H9 (cell line): ENCODE results near the gene GRIA4. TPM values are rescaled to one million over a fixed set of nuclear protein-coding genes. Genes with fewer than 3 reads are reported as not detected.

Experiments used
- DNase-seq: peaks from one replicate; pipeline ENCODE4 v3.0.0-alpha.2; 2017
- H2AFZ ChIP-seq: one replicate; pipeline ENCODE4 v1.6.1; 2013; ENCODE audit warnings: mild to moderate bottlenecking, low read length, control low read depth, moderate library complexity
- H2AK5ac ChIP-seq: 2 replicates; pipeline ENCODE4 v1.6.1; 2013; ENCODE audit warnings: low read length, control low read depth, mixed read lengths; ENCODE audit not compliant: insufficient read length
- H2BK120ac ChIP-seq: one replicate; pipeline ENCODE4 v1.6.1; 2013; ENCODE audit warnings: low read depth, mild to moderate bottlenecking, low read length, control low read depth, inconsistent platforms; ENCODE audit not compliant: poor library complexity, severe bottlenecking
- H2BK12ac ChIP-seq: 2 replicates; pipeline ENCODE4 v1.6.1; 2013; ENCODE audit warnings: low read length, control low read depth, mixed read lengths, low read depth; ENCODE audit not compliant: insufficient read length
- H2BK15ac ChIP-seq: 2 replicates; pipeline ENCODE4 v1.6.1; 2013; ENCODE audit warnings: low read depth, low read length, control low read depth
- H2BK20ac ChIP-seq: one replicate; pipeline ENCODE4 v1.6.1; 2013; ENCODE audit warnings: low read depth, mild to moderate bottlenecking, low read length, control low read depth, inconsistent platforms; ENCODE audit not compliant: poor library complexity, severe bottlenecking
- H2BK5ac ChIP-seq: 2 replicates; pipeline ENCODE4 v1.6.1; 2013; ENCODE audit warnings: low read length, control low read depth, mixed read lengths; ENCODE audit not compliant: insufficient read length
- H3K14ac ChIP-seq: 2 replicates; pipeline ENCODE4 v1.6.1; 2013; ENCODE audit warnings: low read length, control low read depth; ENCODE audit not compliant: insufficient read depth
- H3K18ac ChIP-seq: 2 replicates; pipeline ENCODE4 v1.6.1; 2013; ENCODE audit warnings: low read depth, mild to moderate bottlenecking, mixed read lengths, low read length, control low read depth; ENCODE audit not compliant: insufficient read length
- H3K23ac ChIP-seq: 2 replicates; pipeline ENCODE4 v1.6.1; 2013; ENCODE audit warnings: low read length, control low read depth, mixed read lengths, low read depth; ENCODE audit not compliant: insufficient read length
- H3K23me2 ChIP-seq: 2 replicates; pipeline ENCODE4 v1.6.1; 2013; ENCODE audit warnings: low read depth, mild to moderate bottlenecking, mixed read lengths, low read length, control low read depth; ENCODE audit not compliant: insufficient read length, poor library complexity, severe bottlenecking
- H3K27ac ChIP-seq: 2 replicates; pipeline ENCODE4 v1.5.1; 2013; ENCODE audit warnings: low read length, control low read depth, mixed read lengths, low read depth; ENCODE audit not compliant: insufficient read length
- H3K27me3 ChIP-seq: 2 replicates; pipeline ENCODE4 v1.6.1; 2013; ENCODE audit warnings: low read length, control low read depth, inconsistent platforms; ENCODE audit not compliant: insufficient read depth
- H3K4ac ChIP-seq: 2 replicates; pipeline ENCODE4 v1.6.1; 2013; ENCODE audit warnings: low read depth, mild to moderate bottlenecking, control low read depth, inconsistent platforms, low read length, moderate library complexity
- H3K4me1 ChIP-seq: 2 replicates; pipeline ENCODE4 v1.6.1; 2013; ENCODE audit warnings: low read length, control low read depth, inconsistent platforms; ENCODE audit not compliant: insufficient read depth
- H3K4me2 ChIP-seq: 2 replicates; pipeline ENCODE4 v1.6.1; 2013; ENCODE audit warnings: low read length, control low read depth, mixed read lengths; ENCODE audit not compliant: insufficient read length, insufficient read depth
- H3K56ac ChIP-seq: 2 replicates; pipeline ENCODE4 v1.6.1; 2013; ENCODE audit warnings: low read depth, mild to moderate bottlenecking, mixed read lengths, low read length, control low read depth; ENCODE audit not compliant: insufficient read length
- H3K79me1 ChIP-seq: 2 replicates; pipeline ENCODE4 v1.6.1; 2013; ENCODE audit warnings: low read depth, mild to moderate bottlenecking, moderate library complexity, low read length, control low read depth, inconsistent platforms; ENCODE audit not compliant: insufficient read depth, poor library complexity, severe bottlenecking
- H3K79me2 ChIP-seq: 2 replicates; pipeline ENCODE4 v1.6.1; 2013; ENCODE audit warnings: low read length, control low read depth, inconsistent platforms; ENCODE audit not compliant: insufficient read depth
- H3K9ac ChIP-seq: 2 replicates; pipeline ENCODE4 v1.6.1; 2013; ENCODE audit warnings: low read length, control low read depth, mixed read lengths; ENCODE audit not compliant: insufficient read length; ENCODE audit errors: extremely low read depth
- H3K9me3 ChIP-seq: one replicate; pipeline ENCODE4 v1.6.1; 2013; ENCODE audit warnings: low read depth, low read length, inconsistent platforms; ENCODE audit not compliant: control insufficient read depth
- H3T11ph ChIP-seq: one replicate; pipeline ENCODE4 v1.6.1; 2013; ENCODE audit warnings: mild to moderate bottlenecking, low read length, control low read depth, inconsistent platforms
- H4K20me1 ChIP-seq: one replicate; pipeline ENCODE4 v1.6.1; 2013; ENCODE audit not compliant: control insufficient read depth, insufficient read length, insufficient read depth
- H4K5ac ChIP-seq: 2 replicates; pipeline ENCODE4 v1.6.1; 2013; ENCODE audit warnings: low read depth, mild to moderate bottlenecking, mixed read lengths, low read length, control low read depth; ENCODE audit not compliant: insufficient read length
- H4K8ac ChIP-seq: replicated peaks from 2 replicates; pipeline ENCODE4 v1.6.1; 2013; ENCODE audit warnings: low read length, control low read depth, mixed read lengths, low read depth; ENCODE audit not compliant: insufficient read length
- H4K91ac ChIP-seq: 2 replicates; pipeline ENCODE4 v1.6.1; 2013; ENCODE audit warnings: low read depth, mild to moderate bottlenecking, moderate library complexity, mixed read lengths, low read length, control low read depth; ENCODE audit not compliant: insufficient read length
- H3K27ac Mint-ChIP-seq, 3 experiments: 2 replicates in 2 of 3; 3 replicates in 1 of 3; pipeline ENCODE4 v1.8.0; 2020 to 2021; ENCODE audit warnings: mixed read lengths in 3 of 3, mild to moderate bottlenecking in 1 of 3, moderate library complexity in 1 of 3
- H3K27me3 Mint-ChIP-seq: 2 replicates; pipeline ENCODE4 v1.8.0; 2021; ENCODE audit warnings: low read depth, mild to moderate bottlenecking, moderate library complexity, mixed read lengths
- H3K36me3 Mint-ChIP-seq, 3 experiments: 2 replicates in 2 of 3; 3 replicates in 1 of 3; pipeline ENCODE4 v1.8.0; 2020 to 2021; ENCODE audit warnings: low read depth in 3 of 3, mixed read lengths in 3 of 3; ENCODE audit not compliant: insufficient read depth in 1 of 3
- H3K4me1 Mint-ChIP-seq, 2 experiments: 2 replicates each; pipeline ENCODE4 v1.8.0; 2020; ENCODE audit warnings: mixed read lengths in 2 of 2
- H3K4me3 Mint-ChIP-seq, 2 experiments: 2 replicates in 1 of 2; 3 replicates in 1 of 2; pipeline ENCODE4 v1.8.0; 2020 to 2021; ENCODE audit warnings: mild to moderate bottlenecking in 2 of 2, mixed read lengths in 2 of 2, moderate library complexity in 1 of 2
- H3K9me3 Mint-ChIP-seq, 2 experiments: 2 replicates in 1 of 2; 3 replicates in 1 of 2; pipeline ENCODE4 v1.8.0; 2020; ENCODE audit warnings: mild to moderate bottlenecking in 2 of 2, mixed read lengths in 2 of 2, moderate library complexity in 1 of 2
- CTCF ChIP-seq: fragments of 200-600 bp; sonication (generic); conservative IDR thresholded peaks from 3 replicates; pipeline ENCODE4 v1.8.0; 2021; ENCODE audit warnings: antibody characterized with exemption, mild to moderate bottlenecking
- WGBS: extraction: QIAGEN DNeasy Blood & Tissue Kit; methylation state at CpG from one replicate; pipeline ENCODE4 v1.1.7; 2013; ENCODE audit warnings: missing lambda C conversion rate, low lambda C conversion rate, mixed read lengths; ENCODE audit not compliant: insufficient read length; ENCODE audit errors: extremely low coverage; 5-methylcytosine and 5-hydroxymethylcytosine counted together
- total RNA-seq: library from RNA; stranded (reverse); gene quantifications from 2 replicates; pipeline ENCODE4 v1.2.1, GENCODE V29; 2021

Gene GRIA4
- total RNA-seq, 1 experiment from 2014 or later: 0.83 TPM

GRCh38 chr11:105918039-105918438, 308.2 kb downstream of the GRIA4 start:
- Mint-ChIP-seq H3K4me1 (peaks cover 9% of the 10 kb centered on the region in 2 experiments), H3K27ac (no peak overlapping the region), H3K4me3 (no peak overlapping the region), H3K9me3 (no peaks in the 10 kb centered on the region), H3K27me3 (no peaks in the 10 kb centered on the region), H3K36me3 (no peaks in the 10 kb centered on the region)
- Histone ChIP-seq H4K20me1 (no peaks in the 10 kb centered on the region), H3T11ph (no peak overlapping the region), H2AFZ (no peak overlapping the region), H3K9me3 (no peaks in the 10 kb centered on the region), H3K23me2 (no peaks in the 10 kb centered on the region), H4K8ac (no peak overlapping the region), H3K14ac (no peak overlapping the region), H3K4me2 (no peak overlapping the region), H3K27me3 (no peaks in the 10 kb centered on the region), H3K79me1 (no peaks in the 10 kb centered on the region), H2BK12ac (no peak overlapping the region), H3K18ac (no peak overlapping the region), H2BK5ac (no peak overlapping the region), H2BK20ac (no peak overlapping the region), H2AK5ac (no peak overlapping the region), H3K9ac (no peak overlapping the region), H3K79me2 (no peaks in the 10 kb centered on the region), H4K91ac (no peak overlapping the region), H2BK15ac (no peak overlapping the region), H3K23ac (no peak overlapping the region), H3K56ac (no peak overlapping the region), H4K5ac (no peak overlapping the region), H3K4me1 (peaks cover 3% of the 10 kb centered on the region), H3K4ac (no peak overlapping the region), H3K27ac (no peak overlapping the region), H2BK120ac (no peak overlapping the region)
- no peak for TF ChIP-seq CTCF
- no CpG with 5 or more reads among the region's 1 CpG for WGBS
- no peak for DNase-seq
